GM21447 (cell line): ENCODE measurements around the gene TFF3.
"Not testable (repeated sequence)": the region's sequence is repeated elsewhere in the genome, so short reads cannot be mapped to it uniquely, and the experiment has no call there.

Experiments used
- ATAC-seq: cut with Tn5 transposase; IDR thresholded peaks from one replicate; pipeline ENCODE4 v1.9.1; 2021; ENCODE audit not compliant: unreplicated experiment

Gene TFF3

DNA sequence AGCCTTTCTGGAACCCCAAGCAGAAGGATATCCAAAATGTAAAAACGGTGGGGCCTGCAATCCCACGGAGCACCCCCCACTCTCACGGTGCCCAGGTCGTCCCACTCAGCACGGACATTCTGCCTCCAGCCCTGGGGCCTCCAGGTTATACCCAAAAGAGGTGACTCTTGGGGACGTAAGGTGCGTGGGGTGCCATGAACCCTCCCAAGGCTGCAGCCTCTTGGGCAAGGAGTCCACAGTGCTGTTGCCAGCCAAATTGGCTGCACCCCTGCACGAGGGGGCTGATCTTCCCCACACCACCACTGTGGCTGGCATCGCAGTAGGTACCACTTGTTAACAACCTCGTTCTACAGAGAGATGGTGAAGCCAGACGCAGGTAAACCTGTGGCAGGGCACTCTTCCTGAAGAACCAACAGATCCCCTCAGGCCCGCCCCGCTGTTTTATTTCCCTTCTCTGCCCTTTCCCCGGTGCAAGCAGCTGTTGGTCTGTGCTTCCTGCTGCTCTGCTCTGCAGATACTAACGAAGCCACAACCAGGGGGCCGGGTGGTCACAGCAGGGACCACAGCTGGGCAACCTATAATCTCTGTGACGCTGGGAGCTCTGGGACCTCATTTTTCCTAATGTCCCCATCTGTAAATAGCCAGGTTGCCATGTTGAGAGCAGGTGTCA, 8.7 kb downstream of the TFF3 start:
- ATAC-seq = no peak

DNA sequence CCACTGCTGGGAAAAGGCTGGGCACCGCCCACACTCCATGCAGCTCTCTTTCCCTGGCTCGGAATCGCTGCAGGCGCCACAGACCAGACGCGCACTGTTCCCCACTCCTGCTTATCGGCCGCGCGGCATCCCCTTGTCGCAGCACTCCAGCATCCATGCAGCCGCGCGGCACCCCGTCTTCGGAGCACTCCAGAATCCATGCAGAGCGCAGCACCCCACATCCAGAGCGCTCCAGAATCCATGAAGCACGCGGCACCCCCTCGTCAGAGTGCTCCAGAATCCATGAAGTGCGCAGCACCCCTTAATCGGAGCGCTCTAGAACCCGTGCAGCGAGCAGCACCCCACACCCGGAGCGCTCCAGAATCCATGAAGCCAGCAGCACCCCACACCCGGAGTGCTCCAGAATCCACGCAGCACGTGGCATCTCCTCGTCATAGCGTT, 9.5 kb downstream of the TFF3 start:
- no peak for ATAC-seq

DNA sequence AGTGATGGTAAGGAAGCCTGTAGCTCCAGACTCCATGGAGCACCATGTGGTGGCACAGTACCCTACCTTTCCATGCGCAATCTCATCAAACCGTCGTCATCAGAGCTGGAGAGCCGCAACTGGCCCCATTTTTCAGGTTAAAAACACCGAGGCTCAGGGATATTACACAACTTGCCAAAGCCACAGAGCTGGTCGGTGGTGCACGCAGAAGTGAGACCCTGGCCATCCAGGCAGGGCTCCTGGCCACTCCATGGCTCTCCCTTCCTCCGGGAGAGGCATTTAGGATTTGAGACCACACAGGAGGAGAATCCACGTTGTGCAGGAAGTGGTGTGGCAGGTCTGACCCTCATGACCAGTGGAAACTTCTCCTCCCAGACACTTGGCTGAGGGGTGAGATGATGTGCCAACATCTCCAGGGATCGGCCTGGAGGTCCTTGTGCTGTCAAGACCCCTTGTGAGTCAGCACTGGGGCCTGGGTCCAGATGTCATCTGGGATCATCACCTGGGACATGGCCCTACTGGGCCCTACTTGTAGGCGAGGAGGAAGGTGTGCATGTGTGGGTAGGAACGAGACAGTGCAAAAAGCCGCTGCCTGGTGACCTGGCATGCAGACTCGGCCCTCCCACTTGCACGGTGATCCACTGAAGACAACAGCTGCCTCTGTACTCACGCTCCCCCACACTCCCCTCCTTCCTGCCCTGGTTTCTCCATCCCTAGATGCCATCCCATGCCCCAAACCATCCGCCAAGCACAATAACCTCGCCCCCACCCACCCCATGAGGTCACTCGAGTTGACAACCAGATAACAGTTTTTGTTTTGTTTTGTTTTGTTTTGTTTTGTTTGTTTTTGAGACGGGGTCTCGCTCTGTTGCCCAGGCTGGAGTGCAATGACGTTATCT, 10.4 kb downstream of the TFF3 start:
- no peak for ATAC-seq

DNA sequence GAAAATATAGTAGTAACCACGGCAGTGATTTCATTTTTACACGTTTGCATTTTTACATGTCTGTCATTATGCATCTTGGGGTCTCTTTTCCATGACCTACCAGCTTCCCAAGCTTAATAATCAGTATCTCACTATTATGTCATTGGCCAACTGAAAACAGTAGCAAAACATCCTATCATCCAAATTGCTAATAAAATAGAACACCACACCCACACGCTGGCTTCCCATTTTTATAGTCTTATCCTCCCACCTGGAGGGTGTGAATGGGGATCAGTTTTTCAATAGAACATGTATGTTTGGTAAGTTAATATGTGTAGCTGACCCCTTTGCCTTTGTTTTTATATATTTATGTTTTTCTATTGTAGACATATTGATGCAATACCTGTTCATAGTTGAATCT, 11.8 kb downstream of the TFF3 start:
- ATAC-seq = no peak

DNA sequence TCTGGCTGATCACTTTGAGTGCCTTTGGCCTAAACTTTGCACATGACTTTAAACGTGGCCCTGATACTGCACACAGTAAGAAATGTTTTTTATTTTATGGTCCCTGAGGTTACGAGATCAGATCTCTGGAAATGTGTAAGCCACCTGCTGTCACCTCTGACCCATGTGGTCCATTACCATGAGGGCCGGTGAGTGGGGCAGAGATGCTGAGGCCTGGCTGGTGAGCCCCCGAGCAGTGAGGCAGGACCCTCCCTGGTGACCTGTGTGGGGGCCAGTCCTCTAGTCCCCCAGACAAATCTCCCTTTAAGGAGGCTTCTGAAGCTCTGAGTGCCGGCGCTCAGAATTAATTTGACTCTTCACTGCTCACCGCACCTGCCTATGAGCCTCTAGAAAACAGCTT, 12.4 kb downstream of the TFF3 start:
- no peak for ATAC-seq

DNA sequence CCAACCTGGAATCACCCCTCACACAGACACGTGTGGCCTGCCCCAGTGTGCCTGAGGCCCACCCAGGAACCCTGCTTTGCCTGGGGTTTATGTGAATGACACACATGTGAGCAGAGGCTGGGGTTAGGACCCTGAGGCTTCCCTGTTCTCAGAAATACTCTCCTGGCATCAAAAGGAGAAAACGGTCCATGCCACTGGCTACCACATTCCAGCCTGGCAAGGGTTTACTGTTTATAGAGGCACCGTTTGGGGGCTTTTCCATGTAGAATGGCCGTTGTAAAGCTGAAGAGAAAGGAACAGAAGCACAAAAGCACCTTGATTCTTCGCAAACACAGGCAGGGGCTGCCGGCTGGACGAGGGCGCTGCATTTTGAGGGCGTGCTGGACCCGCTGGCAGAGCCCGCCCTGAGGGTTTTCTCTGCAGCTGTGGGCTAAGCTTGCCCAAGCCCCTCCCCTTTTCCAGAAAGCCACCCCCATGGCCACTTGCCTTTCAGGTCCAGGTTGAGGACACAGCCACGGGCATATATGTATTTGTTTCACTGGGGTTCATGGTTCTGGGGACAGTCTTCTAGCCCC, 13.0 kb downstream of the TFF3 start:
- no peak for ATAC-seq

DNA sequence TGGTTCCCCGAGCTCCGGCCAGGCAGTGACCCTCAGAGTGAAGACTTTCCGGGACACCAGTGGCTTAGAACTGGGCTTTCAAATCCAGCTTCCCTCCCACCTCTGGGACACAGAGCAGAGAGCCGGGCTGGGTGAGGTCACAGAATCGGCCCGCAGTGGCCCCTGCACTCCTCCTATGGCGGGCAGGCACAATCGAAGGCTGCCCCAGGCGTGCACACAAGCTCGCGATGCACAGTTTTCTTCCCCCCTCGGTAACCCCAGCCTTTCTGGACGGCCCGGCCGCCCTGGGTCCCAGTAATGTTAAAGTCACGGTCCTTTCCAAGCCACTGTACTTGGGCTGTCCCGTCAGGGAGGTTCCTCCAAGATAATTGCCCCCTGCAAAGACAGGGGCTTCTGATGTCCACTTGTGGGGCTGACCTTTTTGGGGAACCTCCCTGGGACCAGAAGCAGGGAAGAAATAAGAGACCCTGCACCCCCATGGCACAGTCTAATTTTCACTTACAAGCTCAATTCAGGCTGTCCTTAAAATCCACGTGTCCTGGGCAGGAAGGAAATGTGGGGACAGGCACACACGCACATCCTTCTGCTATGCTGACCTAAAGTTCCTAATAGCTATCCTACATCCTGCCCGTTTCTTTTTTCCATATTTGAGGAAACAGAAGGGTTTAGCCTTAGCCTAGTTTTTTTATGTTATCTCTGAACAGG, 13.7 kb downstream of the TFF3 start:
- ATAC-seq = no peak

DNA sequence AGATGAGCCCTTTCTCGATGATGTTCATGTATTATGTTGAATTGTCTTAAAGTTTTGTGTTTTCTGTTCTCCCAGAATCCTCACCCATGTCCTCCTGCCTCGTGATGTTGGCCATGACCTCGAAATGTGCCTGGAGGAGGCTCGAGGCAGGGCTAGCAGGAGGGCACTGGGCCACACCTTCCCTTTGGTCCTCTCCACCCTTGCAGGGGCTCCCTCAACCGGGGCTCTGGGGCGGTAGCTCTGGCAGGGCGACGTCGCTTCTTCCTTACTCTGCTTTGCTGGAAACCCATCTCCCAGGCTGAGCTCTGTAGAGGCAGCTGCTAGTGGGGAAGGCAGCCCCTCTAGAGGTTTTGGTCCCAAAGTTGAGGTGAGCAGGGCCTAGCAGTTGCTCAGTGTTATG, 14.3 kb downstream of the TFF3 start:
- ATAC-seq = no peak

DNA sequence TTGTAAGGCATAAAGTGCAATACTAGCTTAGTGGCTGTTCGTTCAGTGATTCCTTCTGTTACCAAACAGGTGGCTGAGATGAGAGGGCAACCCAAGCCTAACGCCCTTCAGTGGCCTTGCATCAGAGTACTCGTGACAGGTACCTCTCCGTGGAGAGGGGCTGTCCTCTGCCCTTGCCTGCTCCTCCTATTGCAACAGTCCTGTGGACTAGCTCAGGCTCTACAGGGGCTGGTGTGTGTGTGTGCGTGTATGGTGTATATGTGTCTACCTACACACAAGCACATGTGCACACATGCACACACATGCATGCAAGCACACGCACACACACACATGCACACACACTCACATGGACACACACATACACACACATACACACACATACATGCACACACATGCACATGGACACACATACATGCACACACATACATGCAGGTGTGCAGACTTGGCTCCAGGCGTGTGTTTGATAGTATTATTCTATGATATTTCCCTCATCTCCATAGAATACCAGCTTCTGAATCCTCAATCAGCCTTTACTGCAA, 15.1 kb downstream of the TFF3 start:
- ATAC-seq = no peak

DNA sequence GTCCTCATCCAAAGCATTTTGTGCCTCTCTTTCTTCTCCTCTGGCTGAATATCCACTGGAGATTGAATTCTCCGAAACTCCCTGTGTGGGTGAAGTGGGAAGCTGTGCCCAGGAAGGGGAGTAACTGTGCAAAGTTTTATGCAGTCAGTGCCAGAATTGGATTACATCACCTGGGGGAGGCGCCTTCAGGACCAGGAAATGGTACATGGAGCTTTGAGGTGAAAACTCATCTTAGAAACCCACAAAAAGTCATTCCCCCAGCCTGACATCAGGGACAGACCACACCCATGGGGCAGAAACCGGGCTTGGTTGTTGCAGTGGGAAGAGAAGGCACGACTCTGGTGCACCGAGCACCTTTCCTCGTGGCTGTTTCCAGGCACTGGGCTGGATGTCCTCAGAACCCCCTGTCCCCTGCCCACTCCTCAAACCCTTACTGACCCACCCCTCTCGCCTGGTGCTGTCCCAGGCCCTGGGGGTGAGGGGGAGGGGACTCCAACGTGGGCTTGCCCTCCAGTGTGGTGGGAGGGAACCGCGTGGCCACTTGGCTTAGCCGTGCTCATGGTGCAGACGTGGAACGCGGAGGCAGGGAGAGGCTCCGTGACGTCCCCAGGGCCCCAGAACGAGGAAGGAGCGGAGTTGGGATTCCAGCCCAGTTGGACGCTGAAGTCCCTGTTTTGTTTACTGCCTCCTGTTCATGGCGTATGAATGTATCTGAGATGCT, 15.7 kb downstream of the TFF3 start:
- no peak for ATAC-seq

DNA sequence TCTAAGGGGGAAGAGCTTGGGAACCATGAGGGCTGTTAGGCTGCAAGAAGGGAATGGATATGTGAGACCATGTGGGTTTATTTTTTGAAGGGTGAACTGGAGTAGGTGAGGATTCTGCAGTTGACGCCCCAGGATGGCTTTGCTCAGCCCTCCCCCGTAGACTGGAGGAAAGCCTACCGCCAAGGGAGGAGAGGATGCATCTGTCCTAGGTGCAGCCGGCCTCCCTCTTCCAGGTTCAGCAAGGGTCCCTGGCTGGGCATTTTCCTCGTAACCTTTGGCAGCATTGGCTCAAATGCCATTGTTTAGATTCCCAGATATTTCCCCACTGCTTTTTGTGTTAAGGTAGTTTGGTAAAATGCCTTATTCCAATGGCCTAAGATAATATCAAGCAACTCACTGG, 16.6 kb downstream of the TFF3 start:
- ATAC-seq = no peak

DNA sequence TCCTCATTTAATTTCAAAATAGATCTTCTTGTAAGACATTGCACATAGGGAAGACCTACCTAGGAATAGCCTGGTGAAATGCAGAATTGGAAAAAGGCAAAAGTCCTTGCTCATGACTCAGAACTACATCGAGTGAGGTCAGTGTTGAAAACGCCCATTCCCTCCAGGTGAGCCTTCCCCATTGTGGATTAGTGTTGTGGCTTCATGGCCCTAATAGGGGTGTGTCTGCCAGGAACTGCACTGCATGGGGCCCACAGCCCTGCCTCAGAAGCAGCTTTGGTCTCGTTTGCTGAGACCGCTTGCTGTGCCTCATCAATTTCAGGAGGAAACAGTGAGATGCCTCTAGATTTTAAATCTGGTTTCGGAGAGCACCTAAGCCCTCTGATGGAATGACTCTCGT, 17.0 kb downstream of the TFF3 start:
- ATAC-seq = no peak

DNA sequence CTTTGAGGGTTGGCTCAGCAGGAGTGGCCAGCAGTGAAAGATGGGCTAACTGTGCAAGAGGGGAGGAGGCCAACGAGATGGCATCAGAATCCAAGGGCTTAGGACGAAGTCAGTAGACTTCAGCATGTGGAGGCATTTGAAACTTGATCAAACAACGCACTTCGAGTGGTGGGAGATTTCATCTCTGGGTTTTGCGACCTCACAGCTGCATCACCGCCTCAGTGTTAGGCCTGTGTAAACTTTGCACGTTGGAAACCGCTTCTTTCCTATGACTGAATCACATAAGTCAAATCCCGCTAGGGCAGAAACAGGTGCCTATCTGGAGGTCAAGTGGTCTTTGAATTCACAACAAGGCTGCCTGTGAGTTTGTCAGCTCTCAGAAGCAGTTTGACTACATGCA, 17.8 kb downstream of the TFF3 start:
- no peak for ATAC-seq

DNA sequence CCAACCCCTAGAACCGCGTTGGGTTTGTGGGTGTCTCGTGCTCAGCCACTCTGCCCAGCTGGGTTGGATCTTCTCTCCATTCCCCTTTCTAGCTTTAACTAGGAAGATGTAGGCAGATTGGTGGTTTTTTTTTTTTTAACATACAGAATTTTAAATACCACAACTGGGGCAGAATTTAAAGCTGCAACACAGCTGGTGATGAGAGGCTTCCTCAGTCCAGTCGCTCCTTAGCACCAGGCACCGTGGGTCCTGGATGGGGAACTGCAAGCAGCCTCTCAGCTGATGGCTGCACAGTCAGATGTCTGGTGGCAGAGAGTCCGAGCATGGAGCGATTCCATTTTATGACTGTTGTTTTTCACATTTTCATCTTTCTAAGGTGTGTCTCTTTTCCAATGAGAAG, 18.7 kb downstream of the TFF3 start:
- no peak for ATAC-seq

DNA sequence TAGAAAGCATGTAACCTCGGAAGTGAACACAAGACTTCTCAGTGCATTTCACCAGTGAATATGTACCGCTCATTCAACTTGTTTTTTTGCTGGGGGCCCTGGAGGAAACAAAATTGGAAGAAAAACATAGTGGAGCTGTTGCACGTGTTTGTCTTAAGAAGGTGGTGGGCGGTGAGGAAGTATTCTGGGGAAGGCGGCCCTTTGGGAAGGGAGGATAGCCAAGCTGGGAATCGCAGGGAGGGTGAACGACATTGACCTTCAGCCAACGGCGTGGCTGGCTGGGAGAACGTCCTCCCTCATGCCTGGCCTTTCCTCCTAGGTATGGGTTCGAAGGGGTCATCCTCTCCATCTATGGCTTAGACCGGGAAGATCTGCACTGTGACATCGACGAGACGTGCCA, 19.4 kb downstream of the TFF3 start:
- no peak for ATAC-seq

DNA sequence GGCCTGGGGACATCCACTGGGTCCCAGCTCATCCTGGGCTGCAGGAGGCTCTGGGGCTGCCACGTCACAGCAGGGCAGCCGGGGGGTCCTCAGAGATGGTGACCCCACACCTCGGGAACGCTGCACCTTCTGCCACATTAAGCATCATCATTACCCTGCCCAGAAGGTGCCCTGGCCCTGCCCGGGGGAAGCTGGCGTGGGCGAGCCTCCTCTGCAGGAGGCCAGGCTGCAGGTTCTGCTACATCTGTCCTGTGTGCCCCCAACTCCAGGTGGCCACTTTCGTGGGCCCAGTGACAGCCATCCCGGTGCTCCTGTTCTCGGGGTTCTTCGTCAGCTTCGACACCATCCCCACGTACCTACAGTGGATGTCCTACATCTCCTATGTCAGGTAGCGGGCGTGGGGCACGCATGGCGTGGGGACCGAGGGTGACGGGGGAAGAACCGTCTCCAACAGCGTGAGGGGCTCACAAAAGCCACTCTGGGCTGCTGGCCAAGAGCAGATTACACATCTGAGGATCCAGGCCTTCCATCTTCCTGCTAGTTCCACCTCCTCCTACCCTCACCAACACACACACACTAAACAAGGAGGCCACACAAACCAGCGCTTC, 20.8 kb downstream of the TFF3 start:
- ATAC-seq = no peak

DNA sequence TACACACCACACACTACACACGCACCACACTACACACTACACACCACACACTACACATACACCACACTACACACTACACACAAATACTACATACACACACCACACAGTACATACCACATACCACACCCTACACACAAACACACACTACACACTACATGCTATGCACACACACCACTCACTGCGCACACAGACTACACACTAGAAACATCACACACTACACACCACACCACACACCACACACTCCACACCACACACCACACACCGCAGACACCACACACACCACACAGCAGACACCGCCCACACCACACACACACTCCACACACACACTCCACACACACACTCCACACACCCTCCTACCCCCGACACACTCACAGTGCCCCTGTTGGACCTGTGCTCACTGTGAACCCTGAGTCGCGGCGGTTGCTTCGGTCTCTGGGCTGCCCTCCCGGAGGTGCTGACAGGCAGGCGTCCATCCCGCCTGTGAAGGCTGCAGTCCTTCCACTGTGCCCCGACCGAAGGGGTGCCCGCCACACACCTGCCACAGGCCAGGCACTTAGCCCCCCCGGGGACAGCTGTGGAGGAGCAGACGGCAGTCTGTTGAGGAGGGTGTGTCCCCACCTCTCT, 21.4 kb downstream of the TFF3 start:
- no peak for ATAC-seq

DNA sequence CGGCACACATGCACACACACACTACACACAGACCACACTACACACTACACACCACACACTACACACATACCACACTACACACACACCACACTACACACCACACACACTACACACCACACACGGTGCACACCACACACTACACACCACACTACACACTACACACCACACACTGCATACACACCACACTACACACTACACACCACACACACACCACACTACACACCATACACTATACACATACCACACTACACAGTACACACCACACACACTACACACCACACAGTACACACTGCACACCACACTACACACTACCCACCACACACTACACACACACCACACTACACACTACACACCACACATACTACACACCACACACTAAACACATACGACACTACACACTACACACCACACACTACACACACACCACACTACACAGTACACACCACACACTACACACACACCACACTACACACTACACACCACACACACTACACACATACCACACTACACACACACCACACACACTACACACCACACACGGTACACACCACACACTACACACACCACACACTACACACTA, 22.6 kb downstream of the TFF3 start:
- ATAC-seq = not testable (repeated sequence)
